GM21447 (cell line): ENCODE measurements around the gene RNF217.
"Not testable (repeated sequence)": the region's sequence is repeated elsewhere in the genome, so short reads cannot be mapped to it uniquely, and the experiment has no call there.

ENCODE experiments used
- ATAC-seq: cut with Tn5 transposase; IDR thresholded peaks from one replicate; pipeline ENCODE4 v1.9.1; 2021; ENCODE audit not compliant: unreplicated experiment

The RNF217 gene

DNA sequence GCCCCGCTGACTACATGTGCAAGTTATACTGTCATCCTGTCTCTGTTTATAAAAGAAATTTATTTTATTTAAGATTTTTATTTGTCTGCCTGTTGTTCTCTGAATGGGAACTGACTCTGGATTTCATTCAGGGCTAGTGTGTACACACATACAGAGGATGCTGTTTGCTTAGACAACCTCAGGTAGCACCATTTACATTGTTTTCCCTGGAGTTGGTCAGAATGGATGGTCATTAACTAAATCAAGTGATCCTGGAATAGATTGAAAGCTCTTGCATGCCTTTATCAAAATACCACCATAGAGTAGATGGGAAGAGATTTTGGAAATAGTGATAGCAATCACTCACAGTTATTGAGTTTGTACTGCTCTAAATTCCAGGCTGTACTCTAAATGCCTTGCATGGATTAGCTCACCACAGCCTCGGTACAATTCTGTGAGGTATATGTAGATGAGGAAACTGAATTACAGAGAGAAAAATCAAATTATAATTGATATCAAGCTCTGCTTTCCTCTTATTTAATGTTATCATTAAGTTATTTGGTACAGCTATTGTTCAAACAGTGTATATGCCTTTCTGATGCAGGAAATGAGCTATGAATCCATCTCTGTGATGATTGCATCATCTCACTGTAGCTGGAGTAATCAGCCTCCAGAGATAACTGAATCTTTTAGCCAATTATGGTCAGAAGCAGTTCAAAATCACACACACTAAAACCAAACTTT is 51.9 kb downstream of the RNF217 start:
- no peak for ATAC-seq

DNA sequence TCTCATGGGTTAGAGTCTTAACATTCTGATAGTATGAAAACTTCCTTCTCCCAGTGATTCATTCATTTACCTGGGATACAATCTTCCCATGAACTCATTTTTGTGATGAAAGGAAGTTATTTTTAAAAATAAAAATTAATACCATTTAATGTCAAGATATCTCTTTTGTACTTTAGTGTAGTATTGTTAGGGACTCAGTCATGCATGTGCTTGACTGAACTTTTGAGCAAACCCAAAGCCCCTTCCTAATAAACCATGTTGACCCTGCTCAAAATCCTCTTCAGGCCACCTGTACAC is 52.4 kb downstream of the RNF217 start:
- ATAC-seq: no peak

DNA sequence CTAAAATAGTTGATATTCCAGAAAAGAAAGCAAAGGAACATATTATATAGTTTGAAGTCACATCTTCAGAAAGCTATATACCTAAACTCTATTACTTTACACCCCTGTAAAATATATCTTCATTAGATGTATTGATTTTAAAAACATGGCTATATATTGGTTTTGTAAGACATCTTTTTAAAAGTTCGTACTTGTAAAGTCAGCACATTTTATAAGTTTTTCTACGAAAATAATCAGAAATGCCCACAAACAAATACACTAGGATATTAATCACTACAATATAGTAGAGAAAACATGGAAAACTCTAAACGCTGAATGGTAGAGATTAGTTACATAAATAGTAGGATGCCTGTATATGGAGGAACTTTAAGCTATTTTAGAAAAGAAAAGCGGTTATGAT is 52.9 kb downstream of the RNF217 start:
- no peak for ATAC-seq

DNA sequence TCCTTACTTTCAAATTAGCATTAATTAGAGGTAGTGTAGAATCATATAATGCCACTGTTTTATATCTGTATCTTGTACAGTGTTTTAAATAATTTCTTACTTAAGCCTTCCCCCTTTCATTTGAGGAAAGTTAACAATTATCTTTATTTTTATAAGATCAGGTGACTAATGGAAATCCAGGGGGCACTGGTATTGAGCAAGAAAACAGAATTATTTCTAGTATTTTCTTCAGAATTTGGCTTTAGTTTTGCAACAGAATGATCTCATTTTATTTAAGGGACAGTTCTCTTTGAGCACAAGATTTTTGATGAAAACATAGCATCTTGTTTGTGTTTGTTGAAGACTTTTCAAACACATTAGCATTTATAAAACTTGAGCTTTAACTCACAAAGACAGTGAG is 55.9 kb downstream of the RNF217 start:
- ATAC-seq: no peak

DNA sequence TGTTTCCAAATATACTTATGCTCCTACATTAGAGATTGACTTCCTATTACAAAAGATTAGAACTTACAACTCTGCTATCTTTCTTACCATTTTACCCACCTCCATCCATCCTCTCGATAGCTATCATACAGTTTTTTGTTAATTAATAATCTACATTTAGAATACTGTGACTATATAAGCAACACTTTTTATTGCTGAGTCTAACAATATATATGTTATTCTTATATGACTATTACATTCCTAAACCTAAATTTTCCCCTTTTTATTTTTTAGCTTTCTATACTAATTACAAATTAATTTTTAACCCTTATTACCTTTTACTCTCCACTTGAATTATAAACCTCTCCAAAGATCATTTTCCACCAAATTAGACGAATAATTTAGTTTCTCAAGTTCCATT is 57.0 kb downstream of the RNF217 start:
- no peak for ATAC-seq

DNA sequence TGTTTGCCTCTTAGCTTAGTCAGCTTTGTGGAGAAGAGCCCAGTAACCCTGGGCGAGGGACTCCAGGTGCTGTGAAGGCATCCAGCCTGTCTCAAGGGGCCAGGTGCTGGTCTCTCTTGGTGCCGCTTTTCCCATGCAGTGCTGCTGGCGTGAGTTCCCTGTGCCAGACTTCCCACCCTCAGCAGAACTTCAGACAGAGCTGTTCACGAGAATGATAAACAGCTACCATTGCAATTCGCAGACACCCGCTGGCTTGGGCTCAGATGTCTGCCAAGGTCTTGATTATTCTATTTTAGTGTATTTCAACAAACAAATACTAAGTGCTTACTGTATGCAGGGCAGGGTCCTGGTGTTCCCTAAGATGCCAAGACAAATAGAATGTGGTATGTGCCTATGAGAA is 57.7 kb downstream of the RNF217 start:
- ATAC-seq: no peak

DNA sequence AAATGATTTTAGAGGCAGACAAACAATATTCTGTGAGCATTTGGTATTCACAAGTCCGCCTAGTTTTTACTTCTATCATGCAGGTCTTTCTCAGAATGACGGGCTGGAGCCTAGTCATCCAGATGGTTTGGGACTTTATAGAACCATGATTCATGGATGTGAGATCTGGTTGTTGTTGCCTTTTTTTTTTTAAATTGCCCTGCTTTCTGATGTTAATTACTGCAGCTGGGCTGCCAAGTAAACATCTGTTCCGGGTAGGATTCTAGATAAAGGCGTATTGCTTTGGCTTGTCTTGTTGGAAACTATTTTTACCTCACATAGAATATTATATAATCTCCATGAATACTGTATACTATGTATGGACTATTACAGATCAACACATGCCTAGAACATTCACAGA is 58.1 kb downstream of the RNF217 start:
- no peak for ATAC-seq

DNA sequence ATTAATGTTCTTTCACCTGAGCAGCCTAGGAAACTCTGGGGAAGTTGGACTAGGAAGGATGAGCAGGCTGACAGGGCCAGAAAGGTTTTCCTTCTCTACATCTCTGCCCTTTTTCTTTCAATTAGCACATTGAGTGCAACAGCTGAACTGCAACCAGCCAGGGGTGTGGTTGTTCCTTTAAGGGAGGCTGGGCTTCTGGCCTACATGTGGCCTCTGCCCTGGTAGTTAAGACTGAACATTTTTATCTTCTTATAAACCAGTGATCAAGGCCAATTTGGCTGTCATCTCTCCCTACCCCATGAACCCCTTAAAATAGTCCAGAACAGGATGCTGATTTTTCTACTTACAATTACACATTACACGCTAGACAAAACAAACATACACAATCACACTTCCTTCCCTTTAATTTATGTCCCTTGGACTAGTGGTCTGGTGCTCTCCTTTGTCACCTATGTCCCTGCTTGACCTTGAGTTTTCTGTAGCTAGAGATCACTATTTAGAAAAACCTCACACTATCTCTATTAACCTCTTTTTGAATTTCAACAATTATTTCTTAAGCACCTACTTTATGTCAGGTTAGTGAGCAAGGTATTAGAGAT is 60.3 kb downstream of the RNF217 start:
- no peak for ATAC-seq

DNA sequence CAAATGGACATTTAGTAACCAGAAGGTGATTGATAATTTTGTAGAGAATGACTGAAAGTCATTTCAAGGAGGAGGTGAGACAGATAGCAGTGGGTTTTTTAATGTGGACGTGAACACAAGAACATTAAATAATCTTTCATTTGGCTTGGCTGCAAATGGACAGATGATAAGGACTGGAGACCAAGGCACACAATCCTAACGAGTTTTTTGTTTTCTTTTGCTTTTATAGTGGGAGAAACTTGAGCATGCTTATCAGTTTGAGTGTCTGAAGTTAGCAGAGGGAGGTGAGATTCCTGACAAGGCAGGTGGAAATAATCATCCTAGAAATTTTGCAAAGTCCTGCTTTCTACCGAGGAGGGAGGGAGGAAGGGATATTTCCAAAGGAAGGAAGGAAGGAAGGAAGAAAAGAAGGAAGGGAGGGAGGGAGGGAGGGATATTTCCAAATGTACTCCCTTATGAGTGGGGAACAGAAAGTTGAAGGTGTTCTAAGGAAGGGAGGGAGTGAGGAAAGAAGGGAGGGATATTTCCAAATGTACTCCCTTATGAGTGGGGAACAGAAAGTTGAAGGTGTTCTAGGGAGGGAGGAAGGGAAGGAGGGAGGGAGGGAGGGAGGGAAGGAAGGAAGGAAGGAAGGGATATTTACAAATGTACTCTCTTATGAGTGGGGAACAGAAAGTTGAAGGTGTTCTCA is 63.1 kb downstream of the RNF217 start:
- no peak for ATAC-seq

DNA sequence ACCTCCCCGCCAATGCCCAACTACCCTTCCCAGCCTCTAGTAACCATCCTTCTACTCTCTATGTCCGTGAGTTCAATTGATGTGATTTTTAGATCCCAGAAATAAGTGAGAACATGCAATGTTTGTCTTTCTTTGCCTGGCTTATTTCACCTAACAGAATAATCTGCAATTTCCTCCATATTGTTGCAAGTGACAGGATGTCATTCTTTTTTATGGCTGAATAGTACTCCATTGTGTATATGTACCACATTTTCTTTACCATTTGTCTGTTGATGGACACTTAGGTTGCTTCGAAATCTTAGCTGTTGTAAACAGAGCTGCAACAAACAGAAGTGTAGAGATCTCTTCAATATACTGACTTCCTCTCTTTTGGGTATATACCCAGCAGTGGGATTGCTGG is 65.0 kb downstream of the RNF217 start:
- no peak for ATAC-seq

DNA sequence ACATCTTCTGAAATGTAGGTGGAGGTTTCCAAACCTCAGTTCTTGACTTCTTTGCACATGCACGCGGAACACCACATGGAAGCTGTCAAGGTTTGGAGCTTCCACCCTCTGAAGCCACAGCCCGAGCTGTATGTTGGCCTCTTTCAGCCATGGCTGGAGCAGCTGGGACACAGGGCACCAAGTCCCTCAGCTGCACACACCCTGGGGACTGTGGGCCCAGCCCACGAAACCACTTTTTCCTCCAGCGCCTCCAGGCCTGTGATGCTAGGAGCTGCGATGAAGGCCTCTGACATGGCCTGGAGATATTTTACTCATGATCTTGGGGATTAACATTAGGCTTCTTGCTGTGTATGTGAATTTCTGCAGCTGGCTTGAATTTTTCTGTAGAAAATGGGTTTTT is 68.7 kb downstream of the RNF217 start:
- no peak for ATAC-seq

DNA sequence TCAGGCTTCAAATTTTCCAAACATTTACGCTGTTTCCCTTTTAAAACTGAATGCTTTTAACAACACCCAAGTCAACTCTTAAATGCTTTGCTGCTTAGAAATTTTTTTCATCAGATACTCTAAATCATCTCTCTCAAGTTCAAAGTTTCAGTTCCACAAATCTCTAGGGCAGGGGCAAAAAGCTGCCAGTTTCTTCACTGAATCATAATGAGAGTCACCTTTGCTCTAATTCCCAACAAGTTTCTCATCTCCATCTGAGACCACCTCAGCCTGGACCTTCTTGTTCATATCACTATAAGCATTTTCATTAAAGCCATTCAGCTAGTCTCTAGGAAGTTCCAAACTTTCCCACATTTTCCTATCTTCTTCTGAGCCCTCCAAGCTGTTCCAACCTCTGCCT is 69.1 kb downstream of the RNF217 start:
- no peak for ATAC-seq

DNA sequence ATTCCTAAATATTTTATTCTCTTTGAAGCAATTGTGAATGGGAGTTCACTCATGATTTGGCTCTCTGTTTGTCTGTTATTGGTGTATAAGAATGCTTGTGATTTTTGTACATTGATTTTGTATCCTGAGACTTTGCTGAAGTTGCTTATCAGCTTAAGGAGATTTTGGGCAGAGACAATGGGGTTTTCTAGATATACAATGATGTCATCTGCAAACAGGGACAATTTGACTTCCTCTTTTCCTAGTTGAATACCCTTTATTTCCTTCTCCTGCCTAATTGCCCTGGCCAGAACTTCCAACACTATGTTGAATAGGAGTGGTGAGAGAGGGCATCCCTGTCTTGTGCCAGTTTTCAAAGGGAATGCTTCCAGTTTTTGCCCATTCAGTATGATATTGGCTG is 72.7 kb downstream of the RNF217 start:
- not testable (repeated sequence) for ATAC-seq

DNA sequence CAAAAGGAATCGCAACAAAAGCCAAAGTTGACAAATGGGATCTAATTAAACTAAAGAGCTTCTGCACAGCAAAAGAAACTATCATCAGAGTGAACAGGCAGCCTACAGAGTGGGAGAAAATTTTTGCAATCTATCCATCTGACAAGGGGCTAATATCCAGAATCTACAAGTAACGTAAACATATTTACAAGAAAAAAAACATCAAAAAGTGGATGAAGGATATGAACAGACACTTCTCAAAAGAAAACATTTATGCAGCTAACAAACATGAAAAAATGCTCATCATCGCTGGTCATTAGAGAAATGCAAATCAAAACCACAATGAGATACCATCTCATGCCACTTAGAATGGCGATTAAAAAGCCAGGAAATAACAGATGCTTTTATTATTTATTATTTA is 74.2 kb downstream of the RNF217 start:
- ATAC-seq: not testable (repeated sequence)

DNA sequence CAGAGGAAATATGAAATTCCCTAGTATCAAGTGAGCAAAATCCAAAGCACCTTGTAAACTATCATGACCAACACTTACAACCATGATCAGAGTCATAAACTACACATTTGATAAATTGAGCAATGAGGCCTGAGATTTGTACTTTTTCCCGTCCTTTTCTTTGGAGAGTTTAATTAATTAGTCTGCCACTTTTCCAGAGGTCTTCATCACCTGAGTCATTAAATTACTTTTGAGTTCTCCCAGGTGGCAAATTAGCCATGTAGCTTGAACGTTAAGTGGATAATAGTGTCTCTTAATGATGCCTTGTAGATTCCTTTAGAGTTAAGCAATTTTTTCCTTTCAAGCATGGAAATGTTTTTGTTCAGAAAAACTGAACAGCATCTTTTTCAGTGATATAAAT is 75.6 kb downstream of the RNF217 start:
- no peak for ATAC-seq

DNA sequence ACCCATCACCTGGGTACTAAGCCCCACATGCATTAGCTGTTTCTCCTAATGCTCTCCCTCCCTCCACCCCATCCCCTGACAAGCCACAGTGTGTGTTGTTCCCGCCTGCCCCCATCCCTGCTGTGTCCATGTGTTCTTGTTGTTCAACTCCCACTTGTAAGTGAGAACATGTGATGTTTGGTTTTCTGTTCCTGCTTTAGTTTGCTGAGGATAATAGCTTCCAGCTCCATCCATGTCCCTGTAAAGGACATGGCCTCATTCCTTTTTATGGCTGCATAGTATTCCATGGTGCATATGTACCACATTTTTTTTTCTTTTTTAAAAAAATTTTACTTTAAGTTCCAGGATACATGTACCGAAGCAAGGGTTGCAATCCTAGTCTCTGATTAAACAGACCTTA is 76.7 kb downstream of the RNF217 start:
- ATAC-seq: no peak

DNA sequence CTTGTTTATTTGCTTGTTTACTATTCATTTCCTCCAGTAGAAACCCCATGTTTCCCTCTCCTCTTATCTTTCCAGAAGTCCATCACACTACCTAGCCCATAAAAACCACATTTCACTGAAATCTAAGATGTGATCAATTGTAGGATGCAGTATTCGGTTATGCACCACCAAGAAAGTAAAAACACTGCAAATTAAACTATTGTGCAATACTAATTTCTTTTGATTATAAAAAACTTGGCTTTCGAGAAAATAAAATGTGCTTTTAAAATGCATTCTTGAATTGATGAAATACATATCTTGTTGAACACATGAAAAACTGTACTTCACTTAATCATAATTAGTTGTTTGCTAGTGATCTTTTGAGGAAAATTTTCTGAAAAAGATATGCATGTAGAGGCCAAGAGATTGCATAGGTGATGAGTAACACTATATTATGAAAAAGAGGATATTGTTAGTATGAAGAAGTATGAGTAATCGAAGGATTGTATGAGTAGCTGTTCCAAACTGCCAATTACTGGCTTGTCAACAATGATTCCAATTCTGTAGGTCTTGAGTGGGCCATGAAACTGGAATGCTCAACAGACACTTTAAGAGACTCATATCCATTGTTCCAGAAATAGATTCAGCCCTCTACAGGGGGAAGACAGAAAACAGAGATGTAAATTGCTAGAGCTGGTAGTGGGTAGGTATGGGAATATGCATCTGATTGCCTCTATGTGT is 79.7 kb downstream of the RNF217 start:
- no peak for ATAC-seq

DNA sequence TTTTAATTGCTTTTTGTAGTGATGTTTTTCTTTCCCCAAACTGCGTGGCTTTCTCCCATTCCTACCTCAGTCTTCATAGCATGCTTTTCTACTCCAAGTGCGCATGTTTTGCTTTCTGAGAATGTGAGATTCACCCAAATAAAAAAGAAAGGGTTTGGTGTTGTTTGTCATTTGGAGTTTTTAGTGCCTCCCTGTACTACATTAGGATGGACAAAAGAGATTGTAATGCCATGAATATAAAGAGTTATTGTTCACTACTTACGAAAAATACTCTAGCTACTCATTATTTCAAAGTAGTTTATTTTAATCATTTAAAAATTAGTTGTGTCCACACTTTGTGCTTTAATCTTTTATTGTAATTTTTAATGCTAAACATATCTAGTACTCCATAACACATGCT is 81.8 kb downstream of the RNF217 start:
- ATAC-seq: no peak

DNA sequence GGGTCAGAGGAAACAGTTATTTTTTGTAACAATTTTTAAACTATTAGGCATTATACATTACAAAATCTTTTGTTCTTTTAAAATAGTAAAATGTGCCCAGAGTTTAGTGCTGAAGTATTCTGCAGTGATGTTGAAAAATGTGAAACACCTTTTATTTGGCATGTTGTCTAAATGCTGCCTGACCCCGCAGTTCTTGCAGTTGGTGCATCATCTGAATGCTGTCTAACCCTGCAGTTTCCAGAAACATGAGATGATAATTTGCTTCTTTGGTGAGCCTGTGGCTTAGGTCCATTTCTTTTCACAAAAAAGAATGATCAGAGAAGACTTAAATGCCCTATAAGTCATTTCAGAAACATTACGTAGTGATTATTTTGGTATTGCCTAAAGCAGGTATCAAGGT is 82.4 kb downstream of the RNF217 start:
- ATAC-seq: no peak

DNA sequence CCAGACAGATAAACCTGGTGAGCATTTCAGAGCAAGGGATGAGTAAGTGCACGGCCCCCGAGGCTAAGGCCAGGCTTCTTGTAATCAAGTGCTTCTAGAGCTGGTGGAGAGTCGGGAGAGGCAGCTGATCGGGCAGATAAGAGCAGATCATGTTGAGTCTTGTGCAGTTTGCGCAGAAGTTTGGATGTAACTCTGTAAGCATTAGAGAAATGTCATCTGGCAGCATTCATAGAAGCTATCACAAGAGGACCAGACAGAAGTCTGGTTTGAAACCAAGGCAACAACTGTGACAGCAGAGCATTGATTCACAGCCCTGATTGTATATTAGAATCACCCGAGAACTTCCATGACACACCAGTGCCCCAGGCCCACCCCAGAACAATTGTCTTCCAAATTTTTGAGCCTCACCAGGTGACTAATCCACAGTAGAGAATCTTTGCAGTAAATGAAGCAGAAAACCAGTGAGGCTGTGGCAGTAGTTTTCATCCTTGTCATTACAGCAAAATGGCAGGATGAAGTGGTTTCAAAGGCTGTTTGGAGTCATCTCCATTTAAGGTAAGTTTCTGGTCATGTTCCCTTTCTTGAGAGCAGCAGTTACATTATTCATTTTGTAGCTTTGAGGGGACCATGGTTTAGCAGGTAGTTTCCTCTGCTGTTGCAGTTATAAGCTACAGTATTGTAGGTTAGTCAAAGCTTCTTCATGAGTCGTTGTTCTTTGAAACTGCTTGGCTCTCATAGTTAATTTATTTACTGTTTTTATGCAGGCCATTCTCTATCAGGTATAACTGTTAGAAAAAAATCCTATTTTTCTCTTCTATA is 84.1 kb downstream of the RNF217 start:
- ATAC-seq: no peak

DNA sequence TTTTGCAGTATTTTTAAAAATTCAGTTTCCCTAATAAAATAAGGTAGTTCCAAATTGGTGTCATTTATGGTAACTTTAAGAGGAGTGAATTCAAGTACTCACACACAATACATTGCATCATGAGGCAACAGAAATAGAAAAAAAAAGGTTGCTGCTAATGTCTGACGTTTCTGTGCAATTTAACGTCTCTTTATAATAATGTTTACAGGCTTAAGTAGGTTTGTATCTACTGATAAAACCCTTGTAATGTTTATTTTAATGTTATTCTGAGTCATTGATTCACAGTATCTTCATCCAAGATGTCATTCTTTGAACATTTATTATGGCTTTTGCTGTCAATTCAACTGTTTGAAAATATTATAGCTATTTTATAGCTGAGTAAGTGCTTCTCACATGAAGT is 86.0 kb downstream of the RNF217 start:
- ATAC-seq: no peak
